Sciatic nerve (tissue), 2 donors: Measurements from ENCODE around the gene ASL. TPM values are rescaled to one million over a fixed set of nuclear protein-coding genes. Genes with fewer than 3 reads are reported as not detected.
A peak's percentile ranks its signal among the peaks of the same experiment; 100 is the strongest.
"Not testable (repeated sequence)": the region's sequence is repeated elsewhere in the genome, so short reads cannot be mapped to it uniquely, and the experiment has no call there.

Source experiments
- ATAC-seq: fragments of 200-7000 bp; cut with Tn5 transposase; one replicate; pipeline ENCODE4 v1.9.1; 2020; ENCODE audit warnings: mild to moderate bottlenecking, moderate library complexity
- DNase-seq: peaks from one replicate; pipeline ENCODE4 v3.0.0-alpha.2; 2020; ENCODE audit warnings: low spot score
- intact Hi-C: fragments of 100-400 bp; cut with DNase I; formaldehyde crosslinking; loops from one replicate; pipeline ENCODE4 v1.14.2; 2022
- total RNA-seq: library from RNA; stranded (reverse); fragmentation: NEBNext Ultra II Directional; extraction: Animal tissue kit (Norgen Biotek cat#: 25700); gene quantifications from one replicate; pipeline ENCODE4 v1.2.1, GENCODE V29; 2021
- donor health status: DM: no; HTN: no; CAD: no.
- donor health status: DM: no; HTN: no; CAD: no.

ASL gene
- 25.7 TPM for total RNA-seq

GRCh38 chr7:66075590-66076461, at the start of gene ASL:
Gene ASL, plus strand, starts transcription at chr7:66075819. Its CDS starts 263 bp downstream, at chr7:66076082.
- DNase-seq (peak; percentile 95), ATAC-seq (peak; percentile 99)
- intact Hi-C loops: no loop called here

- DNase-seq, ATAC-seq, intact Hi-C loops: not testable (repeated sequence)
These were observed 47.3 kb upstream of the ASL start for GRCh38 chr7:66028342-66028741.

- ATAC-seq: no peak
- intact Hi-C loops: no loop called here
- DNase-seq: no peak
These were observed 41.9 kb upstream of the ASL start for GRCh38 chr7:66033471-66034385.

- ATAC-seq, intact Hi-C loops, DNase-seq: not testable (repeated sequence)
These were observed 41.1 kb upstream of the ASL start for GRCh38 chr7:66034436-66035010.

- intact Hi-C loops: no loop called here
- DNase-seq: no peak
- ATAC-seq: no peak
These were observed 39.2 kb upstream of the ASL start for GRCh38 chr7:66036382-66036781.

- DNase-seq (peak; percentile 0), ATAC-seq (no peak)
- intact Hi-C loops: no loop called here
These were observed 38.8 kb upstream of the ASL start for GRCh38 chr7:66036788-66037187.

- intact Hi-C loops: no loop called here
- DNase-seq (peak; percentile 3), ATAC-seq (no peak)
These were observed 36.4 kb upstream of the ASL start for GRCh38 chr7:66039094-66039670.

- ATAC-seq (peak; percentile 84), DNase-seq (peak; percentile 65)
- intact Hi-C loops: no loop called here
These were observed 31.7 kb upstream of the ASL start for GRCh38 chr7:66043681-66044497.

GRCh38 chr7:66044498-66044854, 31.1 kb upstream of the ASL start:
- ATAC-seq, DNase-seq, intact Hi-C loops: not testable (repeated sequence)

- ATAC-seq (no peak), DNase-seq (peak; percentile 33)
- intact Hi-C loops: no loop called here
These were observed 28.2 kb upstream of the ASL start for GRCh38 chr7:66047426-66047825.

- intact Hi-C loops, ATAC-seq: not testable (repeated sequence)
- DNase-seq: peak; percentile 1
These were observed 25.7 kb upstream of the ASL start for GRCh38 chr7:66049886-66050285.

- ATAC-seq: no peak
- DNase-seq: peak; percentile 9
- intact Hi-C loops: no loop called here
These were observed 25.2 kb upstream of the ASL start for GRCh38 chr7:66050337-66050957.

- intact Hi-C loops: no loop called here
- peak; percentile 40 for DNase-seq
- ATAC-seq: peak; percentile 53
These were observed 24.6 kb upstream of the ASL start for GRCh38 chr7:66050990-66051448.

GRCh38 chr7:66052447-66052846, 23.2 kb upstream of the ASL start:
- ATAC-seq (no peak), DNase-seq (peak; percentile 18)
- intact Hi-C loops: no loop called here

GRCh38 chr7:66054063-66054462, 21.6 kb upstream of the ASL start:
- DNase-seq: peak; percentile 21
- no peak for ATAC-seq
- intact Hi-C loops: no loop called here

- ATAC-seq (no peak), DNase-seq (peak; percentile 3)
- intact Hi-C loops: no loop called here
These were observed 20.2 kb upstream of the ASL start for GRCh38 chr7:66055321-66055956.

- DNase-seq (no peak), ATAC-seq (no peak)
- intact Hi-C loops: no loop called here
These were observed 14.8 kb upstream of the ASL start for GRCh38 chr7:66060796-66061195.
